Measurements from ENCODE around the gene PATE4. TPM values are rescaled to one million over a fixed set of nuclear protein-coding genes. Genes with fewer than 3 reads are reported as not detected.

Gene PATE4
- total RNA-seq, 1 experiment from 2014 or later: not detected

Other genes with a start within 250 kb of the PATE4 start
- gene STT3A, start 240.5 kb upstream of the PATE4 start, total RNA-seq (2021; ENCODE audit: unreplicated experiment): 156 TPM
- gene CHEK1, start 208.2 kb upstream of the PATE4 start, total RNA-seq (2021; ENCODE audit: unreplicated experiment): 69.3 TPM
- not detected for gene ACRV1, start 152.5 kb upstream of the PATE4 start, total RNA-seq (2021; ENCODE audit: unreplicated experiment)
- gene PATE1, start 87.0 kb upstream of the PATE4 start, total RNA-seq (2021; ENCODE audit: unreplicated experiment): not detected
- gene PATE2, start 54.5 kb upstream of the PATE4 start, total RNA-seq (2021; ENCODE audit: unreplicated experiment): not detected
- not detected for gene PATE3, start 45.2 kb upstream of the PATE4 start, total RNA-seq (2021; ENCODE audit: unreplicated experiment)
- gene HYLS1, start 54.4 kb downstream of the PATE4 start, total RNA-seq (2021; ENCODE audit: unreplicated experiment): 18.9 TPM
- 11.9 TPM for gene PUS3, start 69.9 kb downstream of the PATE4 start, total RNA-seq (2021; ENCODE audit: unreplicated experiment)
- gene DDX25, start 71.2 kb downstream of the PATE4 start, total RNA-seq (2021; ENCODE audit: unreplicated experiment): 0.37 TPM
- gene VSIG10L2, start 112.7 kb downstream of the PATE4 start, total RNA-seq (2021; ENCODE audit: unreplicated experiment): not detected
- 16.9 TPM for gene CDON, start 229.6 kb downstream of the PATE4 start, total RNA-seq (2021; ENCODE audit: unreplicated experiment)